ENCODE data around the gene LNPEP.
A peak's percentile ranks its signal among the peaks of the same experiment; 100 is the strongest.

LNPEP gene

GRCh38 chr5:96997265-96997859 is 61.5 kb downstream of the LNPEP start:
- Histone ChIP-seq H3K14ac (ENCODE audit: low read length) (no peak overlapping the region), H4K12ac (ENCODE audit: low read depth, low read length) (no peak overlapping the region)

GRCh38 chr5:96999856-97000255 is 64.0 kb downstream of the LNPEP start:
- Histone ChIP-seq H3K18ac (ENCODE audit: low read length) (no peak overlapping the region), H3K4me2 (ENCODE audit: low read length) (no peak overlapping the region), H4K91ac (ENCODE audit: low read depth, low read length) (no peak overlapping the region), H2BK5ac (ENCODE audit: low read depth, low read length, poor library complexity) (no peak overlapping the region), H4K8ac (ENCODE audit: low read depth, low read length) (no peak overlapping the region), H3K4me1 (ENCODE audit: control insufficient read depth in 1 of 2, insufficient read depth in 2 of 2, low read length in 2 of 2) (no peaks in the 10 kb centered on the region), H3K4me3 (ENCODE audit: low read depth, low read length) (no peak overlapping the region), H2AK5ac (ENCODE audit: low read length) (no peak overlapping the region), H2BK12ac (ENCODE audit: low read length) (no peak overlapping the region), H2BK120ac (ENCODE audit: insufficient read depth, low read length, poor library complexity) (no peak overlapping the region), H3K27me3 (ENCODE audit: insufficient read depth, low read length) (no peaks in the 10 kb centered on the region), H3K36me3 (ENCODE audit: control insufficient read depth in 1 of 2, insufficient read depth in 2 of 2, low read length in 2 of 2) (no peaks in the 10 kb centered on the region), H2AFZ (ENCODE audit: insufficient read depth, low read length, poor library complexity) (no peak overlapping the region), H3K79me2 (ENCODE audit: control insufficient read depth, insufficient read depth, low read length, poor library complexity) (no peaks in the 10 kb centered on the region), H3K79me1 (ENCODE audit: low read length) (no peaks in the 10 kb centered on the region), H3K23ac (ENCODE audit: low read length) (no peak overlapping the region), H4K12ac (ENCODE audit: low read depth, low read length) (no peak overlapping the region), H3K9me3 (ENCODE audit: insufficient read depth, low read depth, low read length) (no peaks in the 10 kb centered on the region), H3K9ac (ENCODE audit: low read length) (no peak overlapping the region), H3K4ac (ENCODE audit: low read depth, low read length) (no peak overlapping the region), H3K27ac (ENCODE audit: low read depth, low read length) (no peak overlapping the region), H3K14ac (ENCODE audit: low read length) (no peak overlapping the region)
- no CpG with 5 or more reads among the region's 1 CpG for WGBS (ENCODE audit: extremely low coverage, insufficient coverage, insufficient read length)
- DNase-seq, result no peak

More at GRCh38 chr5:96997265-96997859, 61.5 kb downstream of the LNPEP start:
- Histone ChIP-seq H3K9ac (ENCODE audit: low read length) (no peak overlapping the region), H4K91ac (ENCODE audit: low read depth, low read length) (no peak overlapping the region), H2BK5ac (ENCODE audit: low read depth, low read length, poor library complexity) (no peak overlapping the region), H3K79me1 (ENCODE audit: low read length) (no peaks in the 10 kb centered on the region), H3K23ac (ENCODE audit: low read length) (no peak overlapping the region), H3K4me3 (ENCODE audit: low read depth, low read length) (no peak overlapping the region), H2BK120ac (ENCODE audit: insufficient read depth, low read length, poor library complexity) (no peak overlapping the region), H3K27ac (ENCODE audit: low read depth, low read length) (no peak overlapping the region), H2BK12ac (ENCODE audit: low read length) (no peak overlapping the region), H2AK5ac (ENCODE audit: low read length) (no peak overlapping the region), H4K8ac (ENCODE audit: low read depth, low read length) (no peak overlapping the region), H3K79me2 (ENCODE audit: control insufficient read depth, insufficient read depth, low read length, poor library complexity) (no peaks in the 10 kb centered on the region), H3K4ac (ENCODE audit: low read depth, low read length) (no peak overlapping the region), H3K27me3 (ENCODE audit: insufficient read depth, low read length) (no peaks in the 10 kb centered on the region), H3K9me3 (ENCODE audit: insufficient read depth, low read depth, low read length) (no peaks in the 10 kb centered on the region), H3K36me3 (ENCODE audit: control insufficient read depth in 1 of 2, insufficient read depth in 2 of 2, low read length in 2 of 2) (no peaks in the 10 kb centered on the region), H3K18ac (ENCODE audit: low read length) (no peak overlapping the region), H3K4me1 (ENCODE audit: control insufficient read depth in 1 of 2, insufficient read depth in 2 of 2, low read length in 2 of 2) (no peaks in the 10 kb centered on the region), H3K4me2 (ENCODE audit: low read length) (no peak overlapping the region), H2AFZ (ENCODE audit: insufficient read depth, low read length, poor library complexity) (no peak overlapping the region)
- WGBS (ENCODE audit: extremely low coverage, insufficient coverage, insufficient read length), result no CpG with 5 or more reads among the region's 2 CpGs
- DNase-seq, result peak in 1 of 2 donors; percentile 49

- H3K36me3 ChIP-seq (ENCODE audit: control insufficient read depth in 1 of 2, insufficient read depth in 2 of 2, low read length in 2 of 2), result no peaks in the 10 kb centered on the region
- peak; percentile 79 to 89 for DNase-seq
- no peak overlapping the region for H4K91ac ChIP-seq (ENCODE audit: low read depth, low read length)
- H3K14ac ChIP-seq (ENCODE audit: low read length), result no peak overlapping the region
- H3K79me1 ChIP-seq (ENCODE audit: low read length), result no peaks in the 10 kb centered on the region
- no peak overlapping the region for H2AK5ac ChIP-seq (ENCODE audit: low read length)
- H3K9ac ChIP-seq (ENCODE audit: low read length), result no peak overlapping the region
- H2BK5ac ChIP-seq (ENCODE audit: low read depth, low read length, poor library complexity), result no peak overlapping the region
- H4K12ac ChIP-seq (ENCODE audit: low read depth, low read length), result no peak overlapping the region
- H3K4me1 ChIP-seq (ENCODE audit: control insufficient read depth in 1 of 2, insufficient read depth in 2 of 2, low read length in 2 of 2), result no peaks in the 10 kb centered on the region
- H3K4me3 ChIP-seq (ENCODE audit: low read depth, low read length), result no peak overlapping the region
- H3K18ac ChIP-seq (ENCODE audit: low read length), result no peak overlapping the region
- H3K4ac ChIP-seq (ENCODE audit: low read depth, low read length), result no peak overlapping the region
- no peaks in the 10 kb centered on the region for H3K9me3 ChIP-seq (ENCODE audit: insufficient read depth, low read depth, low read length)
- no peak overlapping the region for H2AFZ ChIP-seq (ENCODE audit: insufficient read depth, low read length, poor library complexity)
- H2BK120ac ChIP-seq (ENCODE audit: insufficient read depth, low read length, poor library complexity), result no peak overlapping the region
- no peak overlapping the region for H2BK12ac ChIP-seq (ENCODE audit: low read length)
- H3K27ac ChIP-seq (ENCODE audit: low read depth, low read length), result no peak overlapping the region
- no peak overlapping the region for H4K8ac ChIP-seq (ENCODE audit: low read depth, low read length)
- no peak overlapping the region for H3K23ac ChIP-seq (ENCODE audit: low read length)
- H3K4me2 ChIP-seq (ENCODE audit: low read length), result no peak overlapping the region
- WGBS (ENCODE audit: extremely low coverage, insufficient coverage, insufficient read length), result no CpG with 5 or more reads among the region's 3 CpGs
- no peaks in the 10 kb centered on the region for H3K27me3 ChIP-seq (ENCODE audit: insufficient read depth, low read length)
- no peaks in the 10 kb centered on the region for H3K79me2 ChIP-seq (ENCODE audit: control insufficient read depth, insufficient read depth, low read length, poor library complexity)
Observed at GRCh38 chr5:97000391-97000790, 64.5 kb downstream of the LNPEP start.

- H3K23ac ChIP-seq (ENCODE audit: low read length), result no peak overlapping the region
- no peak overlapping the region for H3K4ac ChIP-seq (ENCODE audit: low read depth, low read length)
- no peak overlapping the region for H3K4me2 ChIP-seq (ENCODE audit: low read length)
- DNase-seq, result no peak
- H4K91ac ChIP-seq (ENCODE audit: low read depth, low read length), result no peak overlapping the region
- no peaks in the 10 kb centered on the region for H3K4me1 ChIP-seq (ENCODE audit: control insufficient read depth in 1 of 2, insufficient read depth in 2 of 2, low read length in 2 of 2)
- no peaks in the 10 kb centered on the region for H3K79me2 ChIP-seq (ENCODE audit: control insufficient read depth, insufficient read depth, low read length, poor library complexity)
- H3K27me3 ChIP-seq (ENCODE audit: insufficient read depth, low read length), result no peaks in the 10 kb centered on the region
- no peak overlapping the region for H2AFZ ChIP-seq (ENCODE audit: insufficient read depth, low read length, poor library complexity)
- no peak overlapping the region for H2BK120ac ChIP-seq (ENCODE audit: insufficient read depth, low read length, poor library complexity)
- H2BK5ac ChIP-seq (ENCODE audit: low read depth, low read length, poor library complexity), result no peak overlapping the region
- no peak overlapping the region for H3K14ac ChIP-seq (ENCODE audit: low read length)
- H3K18ac ChIP-seq (ENCODE audit: low read length), result no peak overlapping the region
- H3K36me3 ChIP-seq (ENCODE audit: control insufficient read depth in 1 of 2, insufficient read depth in 2 of 2, low read length in 2 of 2), result no peaks in the 10 kb centered on the region
- H4K8ac ChIP-seq (ENCODE audit: low read depth, low read length), result no peak overlapping the region
- no peak overlapping the region for H3K27ac ChIP-seq (ENCODE audit: low read depth, low read length)
- H3K9me3 ChIP-seq (ENCODE audit: insufficient read depth, low read depth, low read length), result no peaks in the 10 kb centered on the region
- H3K79me1 ChIP-seq (ENCODE audit: low read length), result no peaks in the 10 kb centered on the region
- no peak overlapping the region for H3K4me3 ChIP-seq (ENCODE audit: low read depth, low read length)
- H2BK12ac ChIP-seq (ENCODE audit: low read length), result no peak overlapping the region
- H3K9ac ChIP-seq (ENCODE audit: low read length), result no peak overlapping the region
- H2AK5ac ChIP-seq (ENCODE audit: low read length), result no peak overlapping the region
- no CpG with 5 or more reads among the region's 1 CpG for WGBS (ENCODE audit: extremely low coverage, insufficient coverage, insufficient read length)
- no peak overlapping the region for H4K12ac ChIP-seq (ENCODE audit: low read depth, low read length)
Observed at GRCh38 chr5:97002983-97003382, 67.1 kb downstream of the LNPEP start.
